ES-I3 (cell line): ENCODE measurements around the gene ACOT7.
"Not testable (repeated sequence)": the region's sequence is repeated elsewhere in the genome, so short reads cannot be mapped to it uniquely, and the experiment has no call there.

Experiments
- H3K36me3 ChIP-seq: 2 replicates; pipeline ENCODE4 v1.6.1; 2013; ENCODE audit warnings: mild to moderate bottlenecking, low read length, control low read depth, moderate library complexity; ENCODE audit not compliant: insufficient read depth
- H3K4me1 ChIP-seq: 2 replicates; pipeline ENCODE4 v1.6.1; 2013; ENCODE audit warnings: mild to moderate bottlenecking, control low read depth, low read length; ENCODE audit not compliant: insufficient read depth
- H3K9ac ChIP-seq: 2 replicates; pipeline ENCODE4 v1.6.1; 2013; ENCODE audit warnings: low read depth, mild to moderate bottlenecking, low read length, moderate library complexity
- H3K9me3 ChIP-seq: 2 replicates; pipeline ENCODE4 v1.6.1; 2013; ENCODE audit warnings: mild to moderate bottlenecking, low read length, moderate library complexity; ENCODE audit not compliant: control insufficient read depth, insufficient read depth

Gene ACOT7

DNA sequence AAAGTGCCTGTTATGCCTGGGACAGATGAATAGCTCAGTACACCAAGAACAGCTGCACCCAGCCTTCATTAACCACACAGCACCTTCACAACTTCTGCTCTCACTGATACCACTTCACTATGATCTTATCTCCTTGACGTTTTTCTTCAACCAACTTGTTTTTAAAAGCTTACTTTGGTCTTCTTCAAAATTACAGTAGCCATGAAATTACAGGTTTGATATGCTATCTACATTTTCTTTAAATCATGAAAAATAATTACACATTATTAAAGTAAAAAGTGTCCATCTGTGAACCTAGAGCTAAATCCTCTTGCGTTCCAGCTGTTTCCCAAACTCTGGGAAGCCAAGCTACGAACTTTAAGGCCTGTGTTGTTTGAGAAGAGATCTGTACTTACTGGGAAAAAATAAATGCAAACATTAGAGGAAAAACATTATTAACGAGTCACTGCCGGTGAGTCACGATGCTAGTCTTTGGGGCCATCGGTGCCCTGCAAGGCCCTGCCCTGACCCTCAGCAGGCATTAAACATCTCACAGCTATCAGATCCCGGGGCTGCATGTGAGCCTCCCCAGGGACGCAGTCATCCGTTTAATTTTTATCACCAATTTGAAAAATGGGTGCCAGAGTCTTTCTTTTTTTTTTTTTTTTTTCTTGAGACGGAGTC lies 76.3 kb downstream of the ACOT7 start:
- no peaks in the 10 kb centered on the region for H3K4me1 ChIP-seq
- H3K36me3 ChIP-seq, result peaks cover 8% of the 10 kb centered on the region
- H3K9me3 ChIP-seq, result no peaks in the 10 kb centered on the region
- no peak overlapping the region for H3K9ac ChIP-seq

DNA sequence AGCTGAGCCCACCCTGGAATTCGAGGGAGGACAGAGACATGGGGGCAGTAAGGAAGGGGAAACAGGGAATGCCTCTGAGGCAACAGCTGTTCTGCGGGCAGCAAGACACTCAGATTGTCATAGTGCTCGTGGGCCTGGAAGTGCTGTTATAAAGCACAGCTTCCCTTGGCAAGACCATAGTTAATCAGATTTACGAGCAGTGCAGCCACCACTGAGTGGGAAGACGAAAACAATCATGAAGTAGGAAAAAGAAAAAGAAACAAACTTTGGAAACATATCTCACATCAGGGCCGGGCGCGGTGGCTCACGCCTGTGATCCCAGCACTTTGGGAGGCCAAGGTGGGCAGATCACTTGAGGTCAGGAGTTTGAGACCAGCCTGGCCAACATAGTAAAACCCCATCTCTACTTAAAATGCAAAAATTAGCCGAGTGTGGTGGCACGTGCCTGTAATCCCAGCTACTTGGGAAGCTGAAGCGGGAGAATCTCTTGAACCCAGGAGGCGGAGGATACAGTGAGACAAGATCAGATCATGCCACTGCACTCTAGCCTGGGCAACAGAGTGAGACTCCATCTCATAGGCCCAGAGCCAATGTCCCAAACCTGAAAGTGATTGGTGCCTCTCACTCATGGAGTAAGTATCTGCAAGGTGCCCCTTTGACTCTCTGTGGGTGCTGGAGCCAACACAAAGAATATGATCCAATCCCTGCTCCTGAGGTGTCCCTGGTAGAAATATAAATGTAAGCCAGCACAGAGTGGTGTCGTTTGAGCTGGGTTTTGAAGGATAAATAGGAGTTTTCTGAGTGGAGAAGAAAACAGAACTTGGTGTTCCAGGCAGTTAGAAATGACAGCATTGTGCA lies 77.1 kb downstream of the ACOT7 start:
- Histone ChIP-seq H3K4me1 (no peaks in the 10 kb centered on the region), H3K9ac (no peak overlapping the region), H3K36me3 (peaks cover 8% of the 10 kb centered on the region), H3K9me3 (no peaks in the 10 kb centered on the region)

DNA sequence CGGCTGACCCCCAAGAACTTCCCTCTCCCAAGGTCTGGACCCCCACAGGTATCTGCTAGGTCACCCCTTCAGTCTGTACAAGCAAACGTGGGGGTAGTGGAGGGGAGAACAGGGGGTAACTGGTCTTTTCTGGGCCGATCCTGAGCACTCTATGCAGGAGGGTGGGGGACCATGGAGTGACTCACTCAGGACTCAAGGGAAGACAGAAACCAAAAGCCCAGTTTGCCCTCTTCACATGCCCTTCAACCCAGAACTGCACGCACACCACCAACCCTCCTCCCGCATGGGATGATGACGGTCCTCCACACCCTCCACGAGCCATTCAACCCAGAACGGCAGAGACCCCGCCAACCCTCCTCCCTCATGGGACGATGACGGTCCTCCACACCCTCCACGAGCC lies 79.1 kb downstream of the ACOT7 start:
- no peak overlapping the region for H3K9ac ChIP-seq
- no peaks in the 10 kb centered on the region for H3K9me3 ChIP-seq
- no peaks in the 10 kb centered on the region for H3K4me1 ChIP-seq
- peaks cover 8% of the 10 kb centered on the region for H3K36me3 ChIP-seq

DNA sequence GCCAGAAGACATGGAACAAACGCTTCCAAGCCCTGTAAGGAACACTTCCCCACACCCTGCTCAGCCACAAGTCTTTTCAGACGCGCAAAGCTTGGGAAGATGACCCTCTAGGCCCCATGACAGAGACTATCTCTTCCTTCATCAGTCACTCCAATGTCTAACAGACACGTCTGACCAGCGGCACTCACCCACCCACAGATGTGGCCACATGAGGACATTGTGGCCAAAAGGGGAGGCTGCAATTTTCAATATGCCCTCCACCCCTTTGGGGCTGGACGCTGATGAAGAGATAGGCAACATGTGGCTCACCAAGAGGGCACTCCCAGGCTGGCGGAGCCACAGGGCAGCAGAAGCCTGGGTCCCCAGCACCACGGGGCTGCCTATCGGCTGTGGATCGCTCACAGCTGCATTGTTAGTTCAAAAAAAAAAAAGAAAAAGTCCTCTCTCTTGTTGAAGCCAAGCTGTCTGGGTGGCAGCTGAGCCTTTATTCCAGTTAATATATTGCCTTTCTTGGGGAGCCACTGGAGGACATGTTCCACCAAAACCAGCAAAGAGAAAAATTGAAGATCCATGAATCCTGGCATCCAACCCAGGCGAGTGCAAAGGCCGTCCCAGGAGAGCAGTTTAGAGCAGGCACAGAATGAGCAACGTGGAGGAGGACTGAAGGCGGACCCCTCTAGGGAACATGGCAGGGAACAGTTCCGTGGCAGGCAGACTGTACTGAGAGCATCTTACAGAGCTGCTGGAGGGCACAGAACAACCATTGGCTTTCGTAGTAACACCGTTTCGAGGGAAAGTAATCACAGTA lies 80.0 kb downstream of the ACOT7 start:
- peaks cover 8% of the 10 kb centered on the region for H3K36me3 ChIP-seq
- H3K9me3 ChIP-seq, result no peaks in the 10 kb centered on the region
- no peak overlapping the region for H3K9ac ChIP-seq
- no peaks in the 10 kb centered on the region for H3K4me1 ChIP-seq

DNA sequence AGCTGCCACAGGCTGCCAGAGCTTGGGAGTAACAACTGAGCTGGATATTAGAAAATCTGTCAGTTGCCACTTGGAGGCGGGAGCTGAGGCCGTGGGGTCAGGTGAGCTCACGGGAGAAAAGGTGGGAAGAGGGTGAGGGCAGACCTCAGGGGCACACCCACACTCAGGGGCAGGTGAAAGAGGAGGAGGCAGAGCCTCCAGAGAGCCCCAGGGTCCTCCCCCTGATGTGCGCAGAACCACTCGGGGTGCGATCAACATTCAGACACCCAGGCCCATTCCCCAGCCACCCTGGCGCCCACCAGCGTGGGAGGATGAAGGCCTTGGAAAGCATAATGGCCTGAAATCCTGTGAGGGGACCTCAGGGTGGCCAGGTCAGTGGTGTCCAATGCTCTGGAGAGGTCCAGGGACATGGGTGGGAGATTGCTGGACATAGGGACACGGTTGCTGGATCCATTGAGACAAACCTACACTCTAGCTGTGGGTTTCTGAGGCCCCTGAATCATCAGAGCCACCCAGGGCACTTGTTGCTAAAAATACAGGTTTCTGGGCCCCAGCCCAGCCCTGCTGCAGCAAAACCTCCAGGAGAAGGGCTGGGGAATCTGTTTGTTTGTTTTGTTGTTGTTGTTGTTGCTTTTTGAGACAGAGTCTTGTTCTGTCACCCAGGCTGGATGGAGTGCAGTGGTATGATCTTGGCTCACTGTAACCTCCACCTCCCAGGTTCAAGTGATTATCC lies 83.3 kb downstream of the ACOT7 start:
- Histone ChIP-seq H3K36me3 (peaks cover 2% of the 10 kb centered on the region; the same call in 1 of the 2 replicates), H3K4me1 (no peaks in the 10 kb centered on the region), H3K9me3 (no peaks in the 10 kb centered on the region), H3K9ac (no peak overlapping the region)

DNA sequence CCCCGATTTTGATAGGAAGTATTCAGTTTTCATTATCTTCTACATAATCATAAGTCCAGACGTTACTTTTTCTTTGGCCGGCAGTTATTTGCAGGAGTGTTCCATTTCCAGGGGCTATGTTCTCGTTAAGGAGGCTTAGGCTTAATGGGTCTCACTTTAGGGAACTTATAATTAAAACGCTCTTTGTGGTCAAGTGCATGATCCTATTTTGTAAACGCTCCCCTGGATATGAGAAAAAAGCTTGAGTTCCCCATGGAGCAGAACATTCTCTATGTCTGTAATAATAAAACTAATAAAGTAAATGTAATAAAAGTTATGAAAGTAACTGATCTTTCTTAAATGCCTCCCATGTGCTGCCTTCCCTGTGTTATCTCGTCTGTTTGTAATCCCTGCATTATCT lies 84.0 kb downstream of the ACOT7 start:
- no peaks in the 10 kb centered on the region for H3K9me3 ChIP-seq
- no peaks in the 10 kb centered on the region for H3K4me1 ChIP-seq
- peaks cover 2% of the 10 kb centered on the region; the same call in 1 of the 2 replicates for H3K36me3 ChIP-seq
- H3K9ac ChIP-seq, result no peak overlapping the region

DNA sequence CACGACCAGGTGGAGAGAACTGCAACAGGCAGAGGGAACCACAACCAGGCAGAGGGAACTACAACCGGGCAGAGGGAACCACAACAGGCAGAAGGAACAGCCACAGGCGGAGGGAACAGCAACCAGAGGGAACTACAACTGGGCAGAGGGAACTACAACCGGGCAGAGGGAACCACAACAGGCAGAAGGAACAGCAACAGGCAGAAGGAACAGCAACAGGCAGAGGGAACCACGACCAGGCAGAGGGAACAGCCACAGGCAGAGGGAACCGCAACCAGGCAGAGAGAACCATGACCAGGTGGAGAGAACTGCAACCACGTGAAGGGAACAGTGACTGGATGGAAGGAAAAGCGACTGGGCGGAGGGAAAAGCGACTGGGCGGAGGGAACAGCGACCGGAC lies 85.1 kb downstream of the ACOT7 start:
- Histone ChIP-seq H3K9me3 (no peaks in the 10 kb centered on the region), H3K36me3 (peaks cover 2% of the 10 kb centered on the region; the same call in 1 of the 2 replicates), H3K4me1 (no peaks in the 10 kb centered on the region), H3K9ac (no peak overlapping the region)

DNA sequence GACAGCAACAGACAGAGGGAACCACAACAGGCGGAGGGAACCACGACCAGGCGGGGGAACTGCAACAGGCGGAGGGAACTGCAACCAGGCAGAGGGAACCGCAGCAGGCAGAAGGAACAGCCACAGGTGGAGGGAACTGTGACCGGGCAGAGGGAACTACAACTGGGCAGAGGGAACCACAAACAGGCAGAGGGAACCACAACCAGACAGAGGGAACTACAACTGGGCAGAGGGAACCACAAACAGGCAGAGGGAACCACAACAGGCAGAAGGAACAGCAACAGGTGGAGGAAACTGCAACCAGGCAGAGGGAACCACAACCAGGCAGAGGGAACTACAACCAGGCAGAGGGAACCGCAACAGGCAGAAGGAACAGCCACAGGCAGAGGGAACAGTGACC lies 85.9 kb downstream of the ACOT7 start:
- H3K9me3 ChIP-seq, H3K4me1 ChIP-seq, H3K9ac ChIP-seq, H3K36me3 ChIP-seq: not testable (repeated sequence)

DNA sequence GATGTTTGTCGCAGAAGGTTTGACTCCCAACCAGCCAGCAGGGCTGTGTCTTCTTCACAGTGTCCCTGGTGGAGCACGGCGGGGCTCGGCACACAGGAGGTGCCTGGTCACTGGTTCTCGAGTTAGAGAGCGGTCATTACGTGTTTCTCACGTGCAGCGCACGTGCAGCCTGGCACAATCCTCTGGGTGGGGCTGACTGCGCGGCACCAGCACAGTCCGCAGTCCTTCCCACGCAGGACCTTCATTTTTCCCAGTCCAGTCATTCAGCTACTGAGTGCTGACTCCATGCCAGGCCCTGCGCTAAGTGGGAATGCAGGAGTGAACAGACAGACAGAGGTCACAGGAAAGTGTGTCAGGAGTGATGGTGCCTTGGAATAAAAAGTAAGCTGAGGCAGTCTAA lies 86.5 kb downstream of the ACOT7 start:
- H3K4me1 ChIP-seq, result no peaks in the 10 kb centered on the region
- peaks cover 2% of the 10 kb centered on the region; the same call in 1 of the 2 replicates for H3K36me3 ChIP-seq
- H3K9me3 ChIP-seq, result no peaks in the 10 kb centered on the region
- no peak overlapping the region for H3K9ac ChIP-seq

DNA sequence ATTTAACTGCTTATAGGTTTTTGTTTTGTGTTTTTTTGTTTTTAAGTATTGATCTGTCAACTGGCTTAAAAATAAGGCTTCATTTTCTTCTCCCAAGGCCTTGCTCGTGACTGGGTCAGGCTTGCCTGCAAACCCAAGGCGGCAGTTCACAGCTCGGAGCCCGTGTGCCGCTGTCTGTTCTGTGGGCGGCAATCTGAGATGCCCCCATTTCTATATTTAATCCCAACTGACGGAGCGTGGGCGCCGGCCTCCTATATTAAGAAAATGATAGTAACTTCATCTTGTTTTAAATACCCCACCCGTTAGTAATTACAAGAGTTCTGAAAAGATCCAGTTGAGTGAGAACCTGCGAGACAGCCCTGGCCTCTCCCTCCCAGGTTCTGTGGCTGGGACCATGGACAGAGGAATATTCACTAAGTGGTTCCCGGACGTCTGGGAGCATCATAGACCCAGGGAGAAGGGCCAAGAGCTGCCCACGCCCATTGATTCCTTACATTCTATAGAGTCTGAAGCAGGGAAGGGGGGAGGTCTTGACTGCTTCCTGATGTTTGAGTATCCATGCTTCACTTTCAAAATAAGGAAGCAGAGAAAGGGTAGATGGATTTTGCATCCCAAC lies 90.1 kb downstream of the ACOT7 start:
- H3K36me3 ChIP-seq, result peaks cover 2% of the 10 kb centered on the region; the same call in 1 of the 2 replicates
- H3K9me3 ChIP-seq, result no peaks in the 10 kb centered on the region
- H3K9ac ChIP-seq, result no peak overlapping the region
- H3K4me1 ChIP-seq, result no peaks in the 10 kb centered on the region

DNA sequence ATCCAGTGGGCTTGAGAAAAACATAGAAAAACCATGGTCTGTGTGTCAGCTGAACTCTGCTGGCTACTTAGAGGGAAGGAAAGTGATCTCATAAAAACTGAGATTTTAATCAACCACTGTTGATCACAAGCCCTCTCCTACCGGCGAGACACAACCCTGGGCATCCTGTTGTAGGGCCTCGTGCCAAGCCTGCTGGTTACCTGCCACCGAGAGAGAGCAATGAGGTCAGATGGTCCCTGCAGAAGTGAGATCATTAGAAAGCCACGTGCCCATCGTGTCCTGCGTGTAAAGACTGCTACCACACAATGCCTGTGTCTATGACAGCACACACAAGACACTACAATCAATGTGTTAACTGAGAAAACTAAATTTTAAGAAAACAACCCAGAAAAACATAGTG lies 91.0 kb downstream of the ACOT7 start:
- Histone ChIP-seq H3K9me3 (no peaks in the 10 kb centered on the region), H3K4me1 (no peaks in the 10 kb centered on the region), H3K36me3 (peaks cover 2% of the 10 kb centered on the region; the same call in 1 of the 2 replicates), H3K9ac (no peak overlapping the region)

DNA sequence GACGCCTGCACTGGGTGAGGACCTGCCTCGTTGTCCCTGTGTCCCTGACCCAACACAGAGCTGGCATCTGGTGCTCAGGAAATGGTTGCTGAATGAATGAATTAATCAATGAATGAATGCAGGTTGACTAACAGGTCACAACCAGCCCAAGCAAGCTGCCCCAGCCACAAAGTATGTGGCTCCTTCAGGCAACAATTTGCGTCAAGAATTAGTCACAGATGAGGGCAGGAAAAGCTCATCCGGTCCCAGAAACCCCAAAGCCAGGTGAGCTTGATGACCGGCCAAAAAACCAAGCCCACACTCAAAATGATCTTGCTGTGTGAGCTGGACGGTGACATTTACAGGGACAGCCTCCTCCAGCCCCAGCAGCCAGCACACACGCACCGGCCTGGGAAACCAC lies 92.0 kb downstream of the ACOT7 start:
- Histone ChIP-seq H3K4me1 (no peaks in the 10 kb centered on the region), H3K9ac (no peak overlapping the region), H3K9me3 (no peaks in the 10 kb centered on the region), H3K36me3 (no peaks in the 10 kb centered on the region; the same call in 1 of the 2 replicates)

DNA sequence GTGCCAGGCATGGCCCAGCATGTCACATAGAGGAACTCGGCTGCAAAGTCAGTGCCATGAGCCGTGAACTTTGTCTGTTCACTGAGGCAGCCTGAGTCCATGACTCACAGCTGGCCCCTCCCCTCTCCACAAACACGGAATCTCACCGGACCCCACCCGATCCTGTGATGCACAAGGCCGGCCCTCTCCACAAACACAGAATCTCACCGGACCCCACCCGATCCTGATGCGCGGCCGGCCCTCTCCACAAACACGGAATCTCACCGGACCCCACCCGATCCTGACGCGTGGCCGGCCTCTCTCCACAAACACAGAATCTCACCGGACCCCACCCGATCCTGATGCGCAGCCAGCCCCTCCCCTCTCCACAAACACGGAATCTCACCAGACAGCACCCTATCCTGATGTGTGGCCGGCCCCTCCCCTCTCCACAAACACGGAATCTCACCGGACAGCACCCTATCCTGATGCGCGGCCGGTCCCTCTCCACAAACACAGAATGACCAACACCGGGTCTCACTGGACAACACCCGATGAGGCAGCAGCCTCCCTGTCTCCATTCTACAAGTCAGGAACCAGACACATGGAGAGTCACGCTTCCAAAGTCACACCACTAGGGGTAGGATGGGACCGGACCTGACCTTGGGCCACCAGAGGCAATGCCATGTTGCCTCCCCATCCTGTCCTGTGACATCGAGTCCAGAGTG lies 93.1 kb downstream of the ACOT7 start:
- Histone ChIP-seq H3K4me1 (no peaks in the 10 kb centered on the region), H3K9ac (no peak overlapping the region), H3K9me3 (no peaks in the 10 kb centered on the region), H3K36me3 (no peaks in the 10 kb centered on the region; the same call in 1 of the 2 replicates)
